IPS-18c (cell line): Measurements from ENCODE around the gene NOVA2.

Experiments used
- H3K4me3 ChIP-seq: 2 replicates; pipeline ENCODE4 v1.7.0; 2013; ENCODE audit warnings: low read depth, mild to moderate bottlenecking, low read length, moderate library complexity; ENCODE audit not compliant: insufficient read depth
- H3K9me3 ChIP-seq: one replicate; pipeline ENCODE4 v1.6.1; 2013; ENCODE audit warnings: mild to moderate bottlenecking, low read length, moderate library complexity; ENCODE audit not compliant: control insufficient read depth, insufficient read depth

NOVA2 gene

GRCh38 chr19:45975306-45976070 is 1.8 kb upstream of the NOVA2 start:
- Histone ChIP-seq H3K9me3 (no peaks in the 10 kb centered on the region), H3K4me3 (no peak overlapping the region)

GRCh38 chr19:45972947-45973540 is 621 bp downstream of the NOVA2 start:
- H3K9me3 ChIP-seq: no peaks in the 10 kb centered on the region
- peak overlapping the region; percentile 38; the same call in 1 of the 2 replicates for H3K4me3 ChIP-seq

GRCh38 chr19:45972081-45972946 is 1.4 kb downstream of the NOVA2 start:
- Histone ChIP-seq H3K9me3 (no peaks in the 10 kb centered on the region), H3K4me3 (peak overlapping the region; percentile 38; the same call in 1 of the 2 replicates)

- H3K4me3 ChIP-seq: no peak overlapping the region
- H3K9me3 ChIP-seq: no peaks in the 10 kb centered on the region
Observed at GRCh38 chr19:45971260-45971902, 2.3 kb downstream of the NOVA2 start.

GRCh38 chr19:45969676-45970075 is 4.0 kb downstream of the NOVA2 start:
- no peaks in the 10 kb centered on the region for H3K9me3 ChIP-seq
- no peak overlapping the region for H3K4me3 ChIP-seq

- Histone ChIP-seq H3K9me3 (no peaks in the 10 kb centered on the region), H3K4me3 (no peak overlapping the region)
Observed at GRCh38 chr19:45968626-45969025, 5.0 kb downstream of the NOVA2 start.

- no peak overlapping the region for H3K4me3 ChIP-seq
- H3K9me3 ChIP-seq: no peaks in the 10 kb centered on the region
Observed at GRCh38 chr19:45967246-45967645, 6.4 kb downstream of the NOVA2 start.

GRCh38 chr19:45962021-45962420 is 11.6 kb downstream of the NOVA2 start:
- no peaks in the 10 kb centered on the region for H3K9me3 ChIP-seq

GRCh38 chr19:45960595-45961235 is 12.9 kb downstream of the NOVA2 start:
- H3K4me3 ChIP-seq: 0 out of 2 replicates have a peak overlapping the region, but pooled peaks have one; percentile 15
- no peaks in the 10 kb centered on the region for H3K9me3 ChIP-seq

More at GRCh38 chr19:45962021-45962420, 11.6 kb downstream of the NOVA2 start:
- no peak overlapping the region for H3K4me3 ChIP-seq

GRCh38 chr19:45959517-45960025 is 14.1 kb downstream of the NOVA2 start:
- no peak overlapping the region for H3K4me3 ChIP-seq
- no peaks in the 10 kb centered on the region for H3K9me3 ChIP-seq

GRCh38 chr19:45958769-45959516 is 14.7 kb downstream of the NOVA2 start:
- no peak overlapping the region for H3K4me3 ChIP-seq
- no peaks in the 10 kb centered on the region for H3K9me3 ChIP-seq

GRCh38 chr19:45958320-45958719 is 15.3 kb downstream of the NOVA2 start:
- no peak overlapping the region for H3K4me3 ChIP-seq
- no peaks in the 10 kb centered on the region for H3K9me3 ChIP-seq

GRCh38 chr19:45955905-45956608 is 17.6 kb downstream of the NOVA2 start:
- Histone ChIP-seq H3K9me3 (no peaks in the 10 kb centered on the region), H3K4me3 (no peak overlapping the region)

GRCh38 chr19:45954156-45954555 is 19.5 kb downstream of the NOVA2 start:
- Histone ChIP-seq H3K4me3 (no peak overlapping the region), H3K9me3 (no peaks in the 10 kb centered on the region)

- Histone ChIP-seq H3K4me3 (no peak overlapping the region), H3K9me3 (no peaks in the 10 kb centered on the region)
Observed at GRCh38 chr19:45953676-45954075, 20.0 kb downstream of the NOVA2 start.
